ENCODE data around the gene ADIRF.
"Not testable (repeated sequence)": the region's sequence is repeated elsewhere in the genome, so short reads cannot be mapped to it uniquely, and the experiment has no call there.

Gene ADIRF

DNA sequence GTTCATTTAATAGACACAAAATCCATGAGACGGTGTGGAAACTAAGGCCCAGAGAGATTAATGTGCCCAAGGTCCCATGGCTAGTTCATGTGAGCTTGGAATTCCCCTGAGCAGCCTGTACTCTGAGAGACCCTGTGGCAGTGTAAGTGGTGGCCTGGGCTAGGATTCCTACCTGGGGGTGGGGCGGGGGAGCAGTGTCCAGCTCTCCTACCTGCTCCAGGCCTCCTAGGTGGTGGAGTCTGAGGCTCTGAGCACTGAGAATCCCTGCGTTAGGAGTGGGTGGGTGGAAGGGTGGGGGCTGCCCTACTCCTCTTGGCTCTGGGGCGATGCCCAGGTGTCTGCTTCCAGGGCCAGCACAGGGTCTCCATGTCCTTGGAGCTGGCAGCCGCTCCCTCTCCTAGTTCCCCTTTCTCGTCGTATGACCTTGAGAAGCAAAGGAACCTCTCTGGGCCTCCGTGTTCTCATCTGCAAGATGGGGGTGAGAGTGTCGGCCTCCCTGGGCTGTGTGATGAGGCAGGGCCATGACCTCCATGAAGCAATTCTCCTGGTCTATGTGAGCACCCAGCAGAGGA is 7.3 kb upstream of the ADIRF start:
- no peak for DNase-seq (ENCODE audit: low spot score)

DNA sequence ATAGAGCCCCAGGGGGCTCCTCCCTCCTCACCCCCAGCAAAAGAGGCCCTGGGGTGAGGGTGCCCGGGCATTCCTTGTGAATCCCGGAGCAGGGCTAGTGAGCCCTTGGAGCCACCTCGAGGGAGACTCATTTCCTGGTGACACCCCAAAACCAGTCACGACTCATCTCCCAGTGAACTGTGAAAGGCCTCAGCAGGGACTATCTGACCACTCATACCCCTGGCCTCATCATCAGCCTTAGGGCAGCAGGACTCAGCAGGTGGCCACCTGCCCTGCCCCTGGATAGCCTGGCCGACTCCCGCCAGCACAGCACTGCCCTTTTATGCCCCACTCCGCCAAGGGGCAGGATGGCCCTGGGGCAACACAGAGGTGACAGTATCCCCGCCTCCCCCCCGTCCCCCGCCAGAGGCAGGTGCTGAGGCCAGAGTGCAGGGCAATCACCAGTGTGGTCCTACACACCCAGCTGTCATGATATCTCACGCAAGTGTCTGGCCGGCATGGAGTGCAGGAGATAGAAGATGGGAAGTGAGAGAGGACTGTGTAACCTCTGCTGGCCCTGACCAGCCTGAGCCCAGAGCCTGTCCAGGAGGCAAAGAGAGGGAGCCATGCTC is 6.7 kb upstream of the ADIRF start:
- DNase-seq (ENCODE audit: low spot score), result no peak

DNA sequence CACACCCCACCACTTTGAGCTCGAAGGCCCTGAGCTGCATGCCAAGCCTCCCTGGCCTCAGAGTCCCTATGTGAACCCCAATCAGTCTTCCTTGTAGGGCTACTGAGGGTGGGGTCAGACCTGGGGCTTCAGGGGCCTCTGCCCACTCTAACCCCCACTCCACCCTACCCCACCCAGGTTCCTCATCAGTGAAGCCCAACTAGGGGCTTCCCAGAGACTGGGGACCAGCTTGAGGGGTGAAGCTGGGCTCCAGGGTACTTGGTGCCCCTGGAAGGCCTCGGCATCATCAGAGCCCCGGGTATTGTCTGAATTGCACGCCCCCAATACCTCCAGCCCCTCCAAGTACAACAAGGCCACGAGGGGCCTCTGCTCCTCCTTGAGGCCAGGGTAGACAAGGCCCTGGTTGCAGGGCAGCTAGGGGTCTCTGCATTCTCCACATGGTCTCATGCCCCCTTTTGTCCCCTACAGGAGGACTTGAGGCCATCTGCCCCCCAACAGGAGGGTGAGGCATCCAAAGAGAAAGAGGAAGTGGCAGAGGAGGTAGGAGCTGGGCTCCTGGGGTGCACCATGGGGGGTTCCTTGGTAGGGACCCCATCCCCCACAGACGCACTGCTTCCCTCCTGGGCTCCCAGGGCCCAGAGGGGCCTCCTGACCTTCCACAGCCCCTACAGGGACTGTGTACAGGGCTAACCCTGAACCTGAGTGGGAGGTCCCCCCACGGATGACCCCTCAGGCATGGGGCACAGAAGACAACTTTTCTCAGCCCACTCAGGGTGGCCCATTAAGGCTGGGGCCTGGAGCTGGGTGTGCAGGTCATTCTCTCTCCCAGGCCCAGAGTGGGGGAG is 5.9 kb upstream of the ADIRF start:
- no peak for DNase-seq (ENCODE audit: low spot score)

DNA sequence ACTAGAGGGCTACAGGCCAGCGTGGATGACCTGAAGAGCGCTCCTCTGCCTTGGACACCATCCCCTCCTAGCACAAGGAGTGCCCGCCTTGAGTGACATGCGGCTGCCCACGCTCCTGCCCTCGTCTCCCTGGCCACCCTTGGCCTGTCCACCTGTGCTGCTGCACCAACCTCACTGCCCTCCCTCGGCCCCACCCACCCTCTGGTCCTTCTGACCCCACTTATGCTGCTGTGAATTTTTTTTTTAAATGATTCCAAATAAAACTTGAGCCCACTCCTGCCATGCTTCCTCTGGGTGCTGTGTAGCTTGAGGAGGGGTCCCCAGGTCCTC is 5.3 kb upstream of the ADIRF start:
- DNase-seq (ENCODE audit: low spot score), result no peak

DNA sequence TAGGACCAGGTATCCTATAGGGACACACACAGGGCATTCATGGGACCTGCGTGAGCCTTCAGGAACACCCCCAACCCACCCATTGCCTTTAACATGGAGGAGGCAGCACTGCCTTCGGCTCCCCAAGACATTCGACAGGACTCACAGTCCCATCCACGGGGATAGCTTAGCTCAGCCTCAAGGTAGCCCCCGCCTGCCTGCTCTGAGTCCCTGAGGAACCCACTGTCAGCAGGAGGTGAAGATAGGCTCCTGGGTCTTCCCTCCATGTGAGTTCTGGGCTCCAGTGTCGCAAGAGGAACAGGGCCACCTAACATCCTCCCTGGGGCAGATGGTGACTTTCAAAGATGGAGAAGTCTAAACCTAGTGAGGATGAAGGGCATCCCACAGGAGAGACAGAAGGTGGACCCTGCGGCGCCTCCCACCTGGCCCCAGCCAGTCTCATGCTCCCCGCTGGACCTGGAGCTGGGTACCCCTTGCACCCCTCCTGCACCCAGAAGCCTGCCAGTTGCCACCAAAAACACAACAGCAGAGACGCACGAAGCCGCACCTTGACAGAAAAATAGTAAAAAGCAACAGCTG is 4.9 kb upstream of the ADIRF start:
- no peak for DNase-seq (ENCODE audit: low spot score)

DNA sequence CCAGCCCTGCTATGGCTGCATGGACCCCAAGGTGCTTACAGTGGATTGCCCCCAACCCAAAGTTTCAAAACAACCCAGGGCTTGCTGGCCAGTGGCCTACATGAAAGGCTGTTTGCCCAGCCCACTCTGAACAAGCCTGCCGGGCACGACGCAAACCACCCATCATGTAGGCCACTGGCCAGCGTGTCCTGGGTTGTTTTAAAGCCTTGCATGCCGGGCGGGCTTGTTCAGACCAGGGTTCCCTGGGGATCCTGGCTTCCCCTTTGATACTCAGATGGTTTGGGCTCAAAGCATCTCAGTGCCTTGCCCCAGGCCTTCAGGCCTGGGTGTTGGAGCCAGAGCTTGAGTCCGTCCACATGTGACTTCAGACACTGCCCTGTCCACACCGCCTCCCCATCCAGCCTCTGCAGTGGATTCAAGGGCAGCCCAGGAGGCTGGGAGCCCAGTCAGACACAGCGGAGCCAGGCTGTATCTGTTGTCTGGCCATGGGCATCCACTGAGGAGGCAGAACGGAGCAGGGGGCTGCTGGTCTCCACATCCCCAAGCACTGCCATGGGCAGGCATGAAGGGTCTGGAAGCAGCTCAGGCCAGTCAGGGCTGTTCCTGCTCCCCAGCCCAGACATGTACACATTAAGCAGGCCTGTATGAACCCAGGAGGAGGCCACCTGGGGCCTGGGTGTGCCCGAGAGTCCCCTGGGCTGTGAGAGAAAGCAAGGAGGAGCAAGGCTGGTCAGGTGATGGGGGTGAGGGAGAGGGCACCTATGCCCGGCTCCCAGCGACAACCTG is 4.0 kb upstream of the ADIRF start:
- DNase-seq (ENCODE audit: low spot score), result peak; percentile 1

DNA sequence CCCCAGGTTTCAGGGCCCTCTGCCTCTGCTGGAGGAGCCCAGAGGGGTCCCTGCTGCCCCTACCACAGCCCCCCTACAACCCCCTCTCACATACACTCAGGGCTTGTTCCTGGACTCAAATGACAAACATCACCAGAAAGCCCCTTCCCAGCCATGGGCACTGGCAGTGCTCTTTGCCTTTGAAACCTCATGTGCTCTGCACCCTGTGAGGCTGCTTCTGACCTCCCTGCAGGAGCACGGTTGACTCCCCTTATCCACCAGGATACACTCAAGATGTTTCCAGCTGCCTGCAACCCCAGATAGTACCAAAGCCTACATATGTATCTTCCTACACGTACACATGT is 3.5 kb upstream of the ADIRF start:
- DNase-seq (ENCODE audit: low spot score), result no peak

DNA sequence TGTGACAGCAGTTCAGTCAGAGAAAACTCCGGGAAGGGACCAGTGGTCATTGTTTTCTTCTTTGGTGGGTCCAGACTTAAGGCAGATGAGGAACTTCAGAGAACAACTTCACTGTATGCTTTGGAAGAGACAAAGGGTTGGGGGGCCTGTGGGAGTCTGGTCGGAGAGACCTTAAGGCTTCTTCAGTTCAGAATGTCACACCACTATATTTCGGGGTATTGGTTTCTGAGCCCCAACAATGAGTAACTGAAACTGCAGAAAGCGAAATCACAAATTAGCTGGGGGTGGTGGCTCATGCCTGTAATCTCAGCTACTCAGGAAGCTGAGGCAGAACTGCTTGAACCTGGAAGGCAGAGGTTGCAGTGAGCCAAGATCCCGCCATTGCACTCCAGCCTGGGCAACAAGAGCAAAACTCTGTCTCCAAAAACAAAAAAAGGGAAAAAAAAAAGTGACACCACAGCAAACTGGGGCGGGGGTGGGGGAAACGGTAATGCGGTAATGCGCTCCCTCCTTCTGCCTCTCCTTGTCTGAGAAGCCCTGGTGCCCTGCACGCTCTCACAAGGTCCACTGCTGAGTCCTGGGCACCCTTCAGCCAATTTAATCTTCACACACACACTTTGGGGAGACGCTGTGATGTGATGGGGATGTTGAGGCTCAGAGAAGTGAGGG is 2.2 kb upstream of the ADIRF start:
- DNase-seq (ENCODE audit: low spot score), result no peak

DNA sequence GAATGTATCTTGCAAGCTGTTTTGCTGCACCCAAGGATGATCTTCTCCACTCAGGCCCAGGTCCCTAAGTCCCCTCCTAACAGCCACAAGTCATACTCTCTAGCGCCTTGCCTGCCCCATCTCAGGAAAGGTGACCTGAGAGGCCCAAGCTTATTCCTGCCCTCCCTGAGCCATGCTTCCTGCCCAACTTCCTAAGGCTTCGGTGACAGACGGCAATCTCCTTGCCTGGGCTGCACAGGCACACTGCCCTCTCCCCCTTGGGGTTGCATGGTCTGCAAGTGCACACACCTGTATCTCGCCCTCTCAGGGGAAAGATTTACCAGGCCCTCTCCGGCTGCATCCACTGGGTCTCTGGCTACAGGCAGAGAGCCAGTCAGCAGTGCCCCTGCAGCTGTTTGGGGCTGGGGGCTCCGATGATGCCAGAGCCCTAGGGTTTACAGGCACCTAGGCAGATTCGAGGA is 771 bp upstream of the ADIRF start:
- no peak for DNase-seq (ENCODE audit: low spot score)

DNA sequence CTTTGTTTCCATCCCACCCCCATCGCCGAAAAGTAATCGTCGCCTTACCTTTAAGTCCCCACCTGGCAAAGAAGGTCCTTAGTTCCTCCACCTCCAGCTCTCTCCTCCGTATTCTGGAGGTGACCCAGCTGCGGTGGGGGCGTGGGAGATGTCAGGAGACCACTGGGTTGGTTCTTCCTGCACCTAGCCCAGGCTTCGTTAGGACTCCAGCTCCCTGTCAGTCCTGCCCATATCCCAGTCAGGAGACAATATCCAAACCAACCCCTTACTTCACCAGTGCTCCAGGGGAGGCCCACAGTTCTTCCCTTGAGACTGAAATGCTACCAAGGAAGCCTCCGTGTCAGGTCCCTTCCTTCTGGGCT is 693 bp downstream of the ADIRF start:
- peak; percentile 4 for DNase-seq (ENCODE audit: low spot score)

DNA sequence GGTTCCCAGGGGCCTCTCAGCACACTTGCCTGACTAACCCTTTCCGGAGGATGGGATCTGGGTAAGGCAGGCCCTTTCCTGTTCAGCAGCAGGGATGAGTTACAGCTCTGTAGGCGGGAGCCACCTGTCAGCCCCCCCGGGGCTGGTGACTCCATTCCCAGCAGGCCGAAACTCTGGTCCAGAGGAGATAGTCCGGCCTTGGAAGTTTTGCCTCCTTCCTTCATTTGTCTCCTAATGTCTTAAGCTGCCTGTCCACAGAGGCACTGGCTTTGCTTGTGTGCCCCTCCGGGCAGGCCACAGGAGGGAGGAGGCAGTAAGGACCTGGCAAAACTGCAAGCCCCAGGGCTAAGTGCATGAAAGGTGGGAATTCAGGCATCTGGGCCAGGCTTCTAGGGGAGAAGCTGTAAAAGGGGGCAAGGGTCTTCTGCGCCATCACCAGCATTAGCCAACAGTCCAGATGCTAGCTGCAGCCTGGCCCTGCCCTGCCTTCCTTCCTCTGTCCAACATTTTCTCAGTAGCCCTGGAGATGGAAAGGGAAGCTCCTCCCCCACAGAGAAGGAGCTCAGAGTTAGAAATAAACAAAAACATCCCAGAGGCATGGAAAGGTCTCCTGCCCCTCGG is 1.2 kb downstream of the ADIRF start:
- peak; percentile 2 for DNase-seq (ENCODE audit: low spot score)

DNA sequence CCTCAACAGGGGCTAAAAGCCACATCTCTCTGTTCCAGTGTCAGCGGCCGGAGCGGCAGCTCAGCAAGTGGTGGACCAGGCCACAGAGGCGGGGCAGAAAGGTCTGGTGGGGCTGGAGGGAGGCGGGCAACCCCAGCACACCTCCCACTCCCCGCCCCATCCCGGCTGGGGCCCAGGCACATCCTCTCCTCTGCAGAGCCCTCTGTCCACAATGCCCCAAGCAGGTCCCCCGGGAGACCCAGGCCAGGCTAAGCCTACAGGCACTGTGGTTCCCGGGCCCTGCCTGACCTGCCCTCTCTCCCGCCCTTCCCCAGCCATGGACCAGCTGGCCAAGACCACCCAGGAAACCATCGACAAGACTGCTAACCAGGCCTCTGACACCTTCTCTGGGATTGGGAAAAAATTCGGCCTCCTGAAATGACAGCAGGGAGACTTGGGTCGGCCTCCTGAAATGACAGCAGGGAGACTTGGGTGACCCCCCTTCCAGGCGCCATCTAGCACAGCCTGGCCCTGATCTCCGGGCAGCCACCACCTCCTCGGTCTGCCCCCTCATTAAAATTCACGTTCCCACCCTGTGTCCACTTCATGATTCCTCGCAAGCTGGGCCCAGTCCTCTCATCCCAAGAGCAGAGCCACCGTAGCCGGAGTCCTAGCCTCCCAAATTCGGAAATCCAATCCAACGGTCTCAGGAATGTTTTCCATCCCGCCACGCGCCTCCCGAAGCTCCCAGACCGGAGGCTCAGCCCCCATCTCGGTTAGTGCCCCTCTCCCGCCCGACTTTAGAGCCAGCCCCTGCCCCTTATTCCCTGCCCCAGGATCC is 2.1 kb downstream of the ADIRF start:
- peak; percentile 7 for DNase-seq (ENCODE audit: low spot score)

DNA sequence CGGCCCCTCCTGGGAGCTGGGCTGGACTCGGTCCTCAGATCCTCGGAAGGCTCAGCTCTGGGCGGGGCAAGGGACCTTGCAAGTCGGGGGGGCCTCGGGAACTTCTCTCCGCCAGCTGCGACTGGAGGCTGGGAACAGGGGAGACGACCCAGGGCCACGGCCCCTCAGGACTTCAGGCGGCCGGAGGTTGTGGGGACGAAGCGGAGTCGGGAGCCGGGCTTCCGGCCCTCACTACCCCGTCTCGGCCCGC is 2.6 kb downstream of the ADIRF start:
- DNase-seq (ENCODE audit: low spot score), result no peak

DNA sequence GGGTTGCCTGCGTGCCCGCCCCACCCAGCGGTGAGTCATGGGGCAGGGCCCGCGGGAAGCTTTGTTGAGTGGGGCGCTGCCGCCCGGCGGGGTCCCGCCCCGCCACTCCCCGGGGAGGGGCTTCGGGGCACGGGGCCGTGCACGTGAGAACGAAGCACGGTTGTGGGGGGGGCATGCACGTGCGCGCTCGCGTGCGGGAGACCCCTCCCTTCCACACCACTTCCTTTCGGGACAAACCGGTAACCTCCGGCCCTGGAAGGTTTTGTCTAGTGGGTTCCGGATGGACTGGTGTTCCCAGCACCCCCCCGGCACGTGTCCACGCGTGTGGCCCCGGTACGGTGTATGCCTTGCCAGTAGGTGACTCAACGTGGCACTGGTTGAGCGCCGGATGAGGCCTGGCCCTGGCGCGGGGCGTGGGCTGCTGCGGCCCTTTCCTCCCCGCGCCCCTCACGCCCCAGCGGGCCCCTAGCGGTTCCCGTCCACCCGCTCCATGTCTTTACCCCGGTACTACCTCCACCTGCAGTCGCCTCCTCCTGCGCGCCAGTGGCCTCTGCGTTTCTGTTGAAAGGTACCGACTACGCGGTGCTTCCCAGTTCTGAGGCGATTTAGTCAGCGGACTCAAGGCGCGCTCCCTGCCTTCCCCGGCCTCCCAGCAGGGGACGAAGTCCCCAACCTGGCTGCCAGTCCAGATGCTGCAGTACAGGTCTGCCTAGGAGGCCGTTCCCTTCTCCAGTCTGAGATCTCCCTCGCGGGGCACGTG is 3.1 kb downstream of the ADIRF start:
- DNase-seq (ENCODE audit: low spot score), result peak; percentile 76

DNA sequence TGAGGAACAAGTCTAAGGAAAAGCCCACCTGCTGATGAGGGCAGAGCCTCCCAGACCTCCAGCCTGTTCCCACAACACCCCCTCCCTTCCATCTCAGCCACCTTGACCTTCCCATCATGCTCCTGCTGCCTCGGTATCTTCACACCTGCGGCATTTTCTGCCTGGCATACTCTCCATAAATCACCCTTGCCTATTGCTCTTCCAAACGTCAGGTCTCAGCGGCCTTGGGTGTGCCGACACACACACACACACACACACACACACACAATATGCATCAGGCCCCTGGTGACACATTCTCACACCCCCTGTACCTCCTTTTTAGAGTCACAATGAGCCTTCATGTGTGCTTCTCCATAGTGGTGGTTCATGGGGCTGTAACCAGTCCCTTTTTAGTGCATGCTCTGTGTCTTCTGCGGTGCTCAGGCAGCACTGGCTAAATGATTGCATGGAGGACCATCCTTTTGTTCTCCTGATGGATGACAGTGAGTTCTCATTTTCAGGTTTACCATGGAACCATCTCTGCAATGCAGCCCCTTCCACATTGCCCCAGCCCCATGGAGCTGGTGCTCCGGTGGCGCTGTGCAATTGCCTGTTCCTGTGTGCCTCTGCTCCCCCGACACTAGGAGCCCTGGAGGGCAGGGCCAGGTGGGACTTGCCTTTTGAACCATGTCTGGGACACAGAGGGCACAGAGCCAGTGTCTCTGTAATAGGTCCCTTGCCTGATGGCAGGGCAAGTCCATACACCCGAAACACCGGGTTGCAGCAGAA is 4.5 kb downstream of the ADIRF start:
- DNase-seq (ENCODE audit: low spot score), result no peak

DNA sequence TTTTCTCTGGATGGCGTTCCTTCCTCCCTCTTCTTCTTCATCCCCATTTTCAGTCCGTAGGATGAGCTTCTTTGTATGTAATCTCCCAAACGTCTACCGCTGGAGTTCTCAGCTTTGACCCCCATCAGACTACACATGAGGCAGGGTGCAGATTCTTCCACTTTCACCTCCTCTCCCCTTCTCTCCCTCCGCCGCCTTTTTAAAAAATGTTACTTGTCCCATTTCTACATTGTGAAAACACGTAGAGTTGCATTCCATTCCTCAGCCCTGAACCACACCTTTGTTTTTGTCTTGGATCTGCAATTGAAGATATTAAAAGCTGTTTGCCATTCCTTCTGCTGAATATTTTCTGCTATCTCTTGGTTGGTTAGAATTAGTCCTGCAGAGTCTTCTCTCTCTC is 6.2 kb downstream of the ADIRF start:
- DNase-seq (ENCODE audit: low spot score), result no peak

DNA sequence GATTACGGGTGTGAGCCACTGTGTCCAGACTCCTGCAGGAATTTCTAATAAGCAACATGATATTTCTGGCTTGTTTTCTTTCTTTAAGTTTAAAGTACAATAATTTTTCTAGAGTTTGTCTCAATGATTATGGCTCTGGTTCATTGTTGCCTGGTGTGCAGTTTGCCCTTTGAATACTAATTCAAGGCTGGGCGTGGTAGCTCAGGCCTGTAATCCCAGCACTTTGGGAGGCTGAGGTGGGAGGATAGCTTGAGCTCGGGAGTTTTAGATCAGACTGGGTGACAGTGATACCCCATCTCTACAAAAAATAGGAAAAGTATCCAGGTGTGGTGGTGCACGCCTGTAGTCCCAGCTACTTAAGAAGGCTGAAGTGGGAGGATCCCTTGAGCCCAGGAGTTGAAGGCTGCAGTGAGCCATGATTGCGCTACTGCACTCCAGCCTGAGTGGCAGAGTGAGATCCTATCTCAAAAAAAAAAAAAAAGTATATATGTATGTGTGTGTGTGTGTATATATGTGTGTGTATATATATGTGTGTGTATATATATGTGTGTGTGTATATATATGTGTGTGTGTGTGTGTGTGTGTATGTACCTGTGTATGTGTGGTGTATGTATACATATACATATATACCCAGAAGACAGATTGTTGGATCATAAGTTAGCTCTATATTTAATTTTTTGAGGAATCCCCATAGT is 8.2 kb downstream of the ADIRF start:
- DNase-seq (ENCODE audit: low spot score), result no peak

DNA sequence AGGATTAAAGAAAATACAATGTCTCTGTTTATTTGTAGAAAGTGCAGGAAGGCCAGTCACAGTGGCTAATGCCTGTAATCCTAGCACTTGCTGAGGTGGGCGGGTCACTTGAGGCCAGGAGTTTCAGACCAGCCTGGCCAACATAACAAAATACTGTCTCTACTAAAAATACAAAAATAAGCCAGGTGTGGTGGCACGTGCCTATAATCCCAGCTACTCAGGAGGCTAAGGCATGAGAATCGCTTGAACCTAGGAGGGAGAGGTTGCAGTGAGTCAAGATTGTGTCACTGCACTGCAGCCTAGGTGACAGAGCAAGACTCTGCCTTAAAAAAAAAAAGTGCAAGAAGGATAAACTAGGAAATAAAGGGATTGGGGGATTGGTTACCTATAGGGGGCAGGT is 10.2 kb downstream of the ADIRF start:
- not testable (repeated sequence) for DNase-seq (ENCODE audit: low spot score)

DNA sequence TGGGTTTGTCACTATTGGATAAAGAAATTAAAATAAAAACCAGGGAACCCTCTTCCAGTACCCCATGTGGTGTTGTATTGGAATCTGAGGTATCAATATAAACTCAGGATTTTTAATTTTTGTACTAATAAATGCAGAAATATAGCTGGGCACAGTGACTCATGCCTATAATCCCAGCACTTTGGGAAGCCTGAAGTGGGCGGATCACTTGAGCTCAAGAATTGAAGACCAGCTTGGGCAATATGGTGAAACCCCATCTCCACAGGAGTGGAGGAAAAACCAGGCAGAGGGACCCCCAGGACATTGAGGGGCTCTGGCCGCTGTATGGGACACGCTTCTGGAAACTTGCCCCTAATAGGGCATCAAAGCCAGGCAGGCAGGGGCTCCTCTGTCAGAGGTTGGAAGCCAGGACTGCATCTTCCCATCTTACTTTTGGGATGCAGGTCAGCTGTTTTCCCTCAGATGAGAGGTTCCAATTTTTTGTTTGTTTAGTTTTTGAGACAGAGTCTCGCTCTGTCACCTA is 11.1 kb downstream of the ADIRF start:
- DNase-seq (ENCODE audit: low spot score), result no peak
